PFSK-1 (cell line): ENCODE data around the gene ARHGEF35.
"Not testable (repeated sequence)": the region's sequence is repeated elsewhere in the genome, so short reads cannot be mapped to it uniquely, and the experiment has no call there.

ENCODE experiments used
- POLR2AphosphoS5 ChIP-seq: IDR thresholded peaks from 2 replicates; pipeline ENCODE4 v1.6.1; 2012; ENCODE audit warnings: low read depth, mild to moderate bottlenecking, control low read depth, low read length, moderate library complexity
- REST ChIP-seq, 2 experiments: IDR thresholded peaks; 2 replicates each; pipeline versions ENCODE4 v1.6.1 to v1.8.0; 2011 to 2012; ENCODE audit warnings: low read depth in 2 of 2, low read length in 2 of 2, control low read depth in 1 of 2, inconsistent platforms in 1 of 2, mild to moderate bottlenecking in 1 of 2, moderate library complexity in 1 of 2; ENCODE audit not compliant: insufficient read depth in 1 of 2

DNA sequence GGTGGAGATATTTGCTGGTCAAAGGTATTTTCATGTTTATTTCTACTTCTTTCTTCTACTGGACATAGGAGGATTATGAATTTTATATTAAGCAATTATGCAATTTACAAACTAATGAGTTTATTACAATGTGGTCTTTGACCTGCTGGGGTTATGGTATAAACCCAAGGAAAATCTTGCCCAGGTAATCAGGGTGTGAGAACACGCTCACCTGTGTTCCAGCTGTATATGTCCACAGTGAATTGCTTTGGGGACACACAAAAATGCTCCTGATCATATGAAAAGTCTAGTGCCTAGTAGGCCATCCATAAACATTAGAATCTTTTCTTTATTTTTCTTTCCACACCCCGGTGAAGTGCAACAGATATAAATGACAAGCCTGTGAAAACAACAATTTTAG lies 43.7 kb upstream of the ARHGEF35 start, which contains the start of gene OR2A42:
- TF ChIP-seq POLR2AphosphoS5; REST (IDR thresholded peaks at IDR 0.05; ENCODE audit: insufficient read depth in 1 of 2, low read depth in 2 of 2, low read length in 2 of 2): not testable (repeated sequence)
